ENCODE results near the gene PRKCA. TPM values are rescaled to one million over a fixed set of nuclear protein-coding genes. Genes with fewer than 3 reads are reported as not detected.

PRKCA gene
- total RNA-seq: 3.6 and 5.5 TPM in 2 replicates

GRCh38 chr17:66301864-66302741 is at the start of gene PRKCA:
Gene PRKCA (plus strand): TSS chr17:66302613.

GRCh38 chr17:66834919-66835454 is 532.6 kb downstream of the PRKCA start, which contains the start of gene CACNG5:
Gene CACNG5 (plus strand): TSS chr17:66835117. CDS start chr17:66877333, 42,216 bp downstream.

Other genes starting within 250 kb of the PRKCA start
- 0.85 and 5.3 TPM in 2 replicates for gene CEP112, start 110.5 kb upstream of the PRKCA start, total RNA-seq
- gene APOH, start 73.2 kb upstream of the PRKCA start, total RNA-seq: not detected in 2 replicates

Data from tracheal epithelial cell (primary cell).